Fibroblast of skin of right quadriceps (primary cell): Measurements from ENCODE around the gene CDAN1.
"Not testable (repeated sequence)": the region's sequence is repeated elsewhere in the genome, so short reads cannot be mapped to it uniquely, and the experiment has no call there.

Source experiments
- DNase-seq: peaks from one replicate; pipeline ENCODE4 v3.0.0-alpha.2; 2013

CDAN1 gene

DNA sequence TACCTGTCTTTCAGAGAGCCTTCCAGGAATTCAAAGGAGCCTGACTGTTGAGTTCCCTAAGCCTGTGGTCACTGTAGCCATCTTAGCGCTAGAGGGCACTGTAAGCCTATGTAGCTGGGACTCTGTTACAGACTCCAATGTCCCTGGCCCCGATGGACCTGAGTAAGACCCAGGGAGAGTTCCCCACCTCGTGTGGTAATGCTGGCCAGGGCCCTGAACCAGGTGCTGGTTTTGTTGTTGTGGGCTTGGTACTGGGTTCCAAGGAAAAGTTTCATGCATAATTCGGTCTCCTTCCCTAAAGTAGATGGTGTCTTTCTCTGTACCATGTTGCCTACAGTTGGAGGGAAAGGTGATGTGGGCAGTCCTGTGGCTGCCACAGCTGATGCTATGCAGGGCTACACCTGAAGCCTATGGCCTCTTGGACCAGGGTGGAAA is 32.4 kb downstream of the CDAN1 start:
- peak; percentile 58 for DNase-seq

DNA sequence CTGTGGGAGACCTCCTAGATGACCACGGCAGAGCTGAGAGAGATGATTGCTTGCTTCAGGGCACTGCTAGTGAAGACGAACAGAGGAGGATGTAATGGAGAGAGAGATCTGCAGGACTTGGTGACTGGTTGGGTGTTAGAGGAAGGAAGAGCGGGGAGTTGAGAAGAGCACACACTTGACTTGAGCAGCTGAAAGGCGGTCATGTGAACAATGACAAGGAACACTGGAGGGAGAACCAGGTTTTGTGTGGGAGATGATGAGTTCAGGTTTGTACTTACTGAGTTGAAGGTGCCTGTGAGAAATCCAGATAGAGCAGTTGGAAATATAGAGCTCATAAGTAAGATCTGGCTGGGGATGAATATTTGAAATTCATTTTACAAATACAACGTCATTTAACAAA is 40.3 kb downstream of the CDAN1 start:
- no peak for DNase-seq

DNA sequence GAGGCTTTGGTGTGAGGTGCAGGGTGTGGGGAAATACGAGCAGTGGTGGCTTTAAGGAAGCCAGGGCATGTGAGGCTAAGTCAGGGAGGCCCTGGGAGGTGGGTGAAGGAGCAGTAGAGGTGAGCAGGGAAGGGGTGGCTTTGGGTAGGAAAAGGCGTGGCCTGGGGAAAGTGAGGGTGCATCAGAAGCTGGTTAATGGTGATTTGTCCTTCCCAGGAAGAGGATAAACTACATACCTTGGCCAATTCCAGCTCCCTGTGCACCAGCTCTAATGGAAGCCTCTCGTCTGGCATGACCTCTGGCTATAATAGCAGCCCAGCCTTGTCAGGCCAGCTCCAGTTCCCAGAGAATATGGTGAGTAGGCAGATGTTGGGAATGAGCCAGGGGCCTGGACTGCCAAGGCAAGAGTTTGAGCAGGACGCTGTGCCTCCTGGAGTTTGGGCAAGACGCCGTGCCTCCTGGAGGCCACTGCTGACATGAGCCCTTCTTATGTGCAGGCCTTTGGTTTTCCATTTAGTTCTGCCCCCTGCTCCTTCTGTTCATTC is 41.3 kb downstream of the CDAN1 start:
- DNase-seq, result no peak

DNA sequence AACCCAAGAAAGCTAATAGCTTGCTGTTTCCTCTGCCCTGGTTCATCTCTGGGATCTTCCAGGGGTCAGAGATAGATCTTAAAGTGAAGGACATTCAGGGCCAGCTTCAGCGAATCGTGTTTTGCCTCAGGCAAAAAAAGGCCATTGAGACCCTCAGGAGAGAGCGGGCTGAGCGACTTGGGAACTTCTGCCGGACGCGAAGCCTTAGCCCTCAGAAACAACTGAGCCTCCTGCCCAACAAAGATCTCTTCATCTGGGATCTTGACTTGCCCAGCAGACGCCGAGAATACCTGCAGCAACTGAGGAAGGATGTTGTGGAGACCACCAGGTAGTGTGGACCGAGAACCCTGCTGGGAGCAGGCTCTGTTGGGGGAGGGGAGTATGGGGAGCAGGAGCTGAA is 42.5 kb downstream of the CDAN1 start:
- DNase-seq, result no peak

DNA sequence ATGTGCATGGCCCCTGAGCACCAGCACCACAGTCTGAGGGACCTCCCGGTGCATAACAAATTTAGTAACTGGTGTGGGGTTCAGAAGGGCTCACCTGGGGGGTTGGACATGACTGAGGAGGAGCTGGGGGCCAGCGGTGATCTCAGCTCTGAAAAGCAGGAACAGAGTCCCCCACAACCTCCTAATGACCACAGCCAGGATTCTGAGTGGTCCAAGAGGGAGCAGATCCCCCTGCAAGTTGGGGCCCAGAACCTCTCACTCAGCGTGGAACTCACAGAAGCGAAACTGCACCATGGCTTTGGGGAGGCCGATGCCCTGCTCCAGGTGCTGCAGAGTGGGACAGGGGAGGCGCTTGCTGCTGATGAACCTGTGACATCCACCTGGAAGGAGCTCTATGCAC is 43.0 kb downstream of the CDAN1 start:
- no peak for DNase-seq

DNA sequence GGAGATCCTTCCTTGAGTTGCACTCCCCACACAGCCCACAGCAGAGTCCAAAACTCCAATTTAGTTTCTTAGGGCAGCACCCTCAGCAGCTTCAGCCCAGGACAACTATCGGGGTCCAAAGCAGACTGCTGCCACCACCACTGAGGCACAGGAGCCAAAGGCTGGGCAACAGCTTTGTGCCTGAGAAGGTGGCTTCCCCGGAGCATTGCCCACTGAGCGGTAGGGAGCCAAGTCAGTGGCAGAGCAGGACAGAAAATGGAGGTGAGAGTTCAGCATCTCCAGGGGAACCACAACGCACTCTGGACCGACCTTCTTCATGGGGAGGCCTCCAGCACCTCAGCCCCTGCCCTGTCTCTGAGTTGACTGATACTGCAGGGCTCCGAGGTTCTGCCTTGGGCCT is 43.4 kb downstream of the CDAN1 start:
- DNase-seq, result no peak

DNA sequence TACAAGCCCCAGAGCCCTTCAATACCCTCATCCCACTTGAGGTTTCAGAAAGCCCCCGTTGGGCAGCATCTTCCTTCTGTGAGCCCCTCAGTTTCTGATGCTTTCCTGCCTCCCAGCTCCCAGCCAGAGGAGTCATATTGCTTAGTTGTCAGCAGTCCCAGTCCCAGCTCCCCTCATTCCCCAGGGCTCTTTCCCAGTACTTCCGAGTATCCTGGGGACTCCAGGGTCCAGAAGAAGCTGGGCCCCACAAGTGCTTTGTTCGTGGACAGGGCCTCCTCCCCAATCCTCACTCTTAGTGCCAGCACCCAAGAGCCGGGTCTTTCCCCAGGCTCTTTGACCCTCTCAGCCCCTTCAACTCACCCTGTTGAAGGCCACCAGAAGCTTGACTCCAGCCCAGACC is 43.9 kb downstream of the CDAN1 start:
- no peak for DNase-seq

DNA sequence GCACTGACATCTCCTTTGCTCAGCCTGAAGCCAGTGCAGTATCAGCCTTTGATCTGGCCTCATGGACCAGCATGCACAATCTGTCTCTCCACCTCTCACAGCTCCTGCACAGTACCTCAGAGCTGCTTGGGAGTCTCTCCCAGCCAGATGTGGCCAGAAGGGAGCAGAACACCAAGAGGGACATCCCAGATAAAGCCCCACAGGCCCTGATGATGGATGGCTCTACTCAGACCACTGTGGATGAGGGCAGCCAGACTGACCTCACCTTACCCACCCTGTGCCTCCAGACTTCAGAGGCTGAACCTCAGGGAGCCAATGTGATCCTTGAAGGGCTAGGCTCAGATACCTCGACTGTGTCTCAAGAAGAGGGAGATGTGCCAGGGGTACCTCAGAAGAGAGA is 44.4 kb downstream of the CDAN1 start:
- no peak for DNase-seq

DNA sequence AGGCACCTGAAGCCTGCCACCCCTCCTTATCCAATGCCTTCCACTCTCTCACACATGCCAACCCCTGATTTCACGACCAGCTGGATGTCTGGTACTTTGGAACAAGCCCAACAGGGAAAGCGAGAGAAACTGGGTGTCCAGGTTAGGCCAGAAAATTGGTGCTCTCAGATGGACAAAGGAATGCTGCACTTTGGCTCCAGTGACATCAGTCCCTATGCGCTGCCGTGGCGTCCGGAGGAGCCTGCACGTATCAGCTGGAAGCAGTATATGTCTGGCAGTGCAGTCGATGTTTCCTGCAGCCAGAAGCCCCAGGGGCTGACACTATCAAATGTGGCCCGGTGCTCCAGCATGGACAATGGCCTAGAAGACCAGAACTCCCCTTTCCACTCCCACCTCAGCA is 45.2 kb downstream of the CDAN1 start:
- no peak for DNase-seq

DNA sequence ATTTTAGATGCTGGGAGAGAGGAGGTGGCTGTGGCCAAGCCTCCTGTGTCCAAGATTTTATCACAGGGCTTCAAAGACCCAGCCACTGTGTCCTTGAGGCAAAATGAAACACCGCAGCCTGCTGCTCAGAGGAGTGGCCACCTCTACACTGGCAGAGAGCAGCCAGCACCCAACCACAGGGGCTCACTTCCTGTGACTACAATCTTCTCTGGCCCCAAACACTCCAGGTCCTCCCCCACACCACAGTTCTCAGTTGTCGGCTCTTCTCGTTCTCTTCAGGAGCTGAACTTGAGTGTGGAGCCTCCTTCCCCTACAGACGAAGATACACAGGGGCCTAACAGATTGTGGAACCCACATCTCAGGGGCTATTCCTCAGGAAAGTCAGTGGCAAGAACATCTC is 45.6 kb downstream of the CDAN1 start:
- DNase-seq, result no peak

DNA sequence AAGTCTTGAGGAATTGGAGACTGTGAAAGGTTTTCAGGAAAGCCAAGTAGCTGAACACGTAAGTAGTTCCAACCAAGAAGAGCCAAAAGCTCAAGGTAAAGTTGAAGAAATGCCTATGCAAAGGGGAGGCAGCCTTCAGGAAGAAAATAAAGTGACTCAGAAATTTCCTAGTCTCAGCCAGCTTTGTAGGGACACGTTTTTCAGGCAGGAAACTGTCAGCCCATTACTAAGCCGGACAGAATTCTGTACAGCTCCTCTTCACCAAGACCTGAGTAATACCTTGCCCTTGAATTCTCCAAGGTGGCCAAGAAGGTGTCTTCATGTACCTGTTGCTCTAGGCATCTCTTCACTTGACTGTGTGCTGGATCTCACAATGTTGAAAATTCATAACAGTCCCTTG is 48.6 kb downstream of the CDAN1 start:
- DNase-seq, result no peak

DNA sequence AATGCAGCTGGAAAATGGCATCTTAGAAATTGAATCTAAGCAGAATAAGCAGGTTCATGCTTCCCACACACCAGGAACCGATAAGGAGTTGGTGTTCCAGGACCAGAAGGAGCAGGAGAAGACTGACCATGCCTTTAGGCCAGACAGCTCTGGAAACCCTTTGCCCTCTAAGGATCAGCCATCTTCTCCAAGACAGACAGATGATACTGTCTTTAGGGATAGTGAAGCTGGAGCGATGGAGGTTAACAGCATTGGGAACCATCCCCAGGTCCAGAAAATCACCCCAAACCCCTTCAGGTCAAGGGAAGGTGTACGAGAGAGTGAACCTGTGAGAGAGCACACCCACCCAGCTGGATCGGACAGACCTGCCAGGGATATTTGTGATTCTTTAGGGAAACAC is 49.2 kb downstream of the CDAN1 start:
- DNase-seq, result no peak

DNA sequence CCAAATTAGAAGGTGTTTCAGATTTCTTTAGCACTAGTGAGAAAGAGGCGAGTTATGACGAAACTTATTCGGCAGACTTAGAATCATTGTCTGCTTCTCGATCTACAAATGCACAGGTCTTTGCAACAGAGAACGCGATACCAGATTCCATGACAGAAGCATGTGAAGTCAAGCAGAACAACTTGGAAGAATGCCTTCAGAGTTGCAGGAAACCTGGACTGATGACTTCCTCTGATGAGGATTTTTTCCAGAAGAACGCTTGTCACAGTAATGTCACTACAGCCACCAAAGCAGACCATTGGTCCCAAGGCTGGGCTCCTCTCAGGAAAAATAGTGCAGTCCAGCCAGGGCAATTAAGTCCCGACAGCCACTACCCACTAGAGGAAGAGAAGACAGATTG is 50.6 kb downstream of the CDAN1 start:
- no peak for DNase-seq

DNA sequence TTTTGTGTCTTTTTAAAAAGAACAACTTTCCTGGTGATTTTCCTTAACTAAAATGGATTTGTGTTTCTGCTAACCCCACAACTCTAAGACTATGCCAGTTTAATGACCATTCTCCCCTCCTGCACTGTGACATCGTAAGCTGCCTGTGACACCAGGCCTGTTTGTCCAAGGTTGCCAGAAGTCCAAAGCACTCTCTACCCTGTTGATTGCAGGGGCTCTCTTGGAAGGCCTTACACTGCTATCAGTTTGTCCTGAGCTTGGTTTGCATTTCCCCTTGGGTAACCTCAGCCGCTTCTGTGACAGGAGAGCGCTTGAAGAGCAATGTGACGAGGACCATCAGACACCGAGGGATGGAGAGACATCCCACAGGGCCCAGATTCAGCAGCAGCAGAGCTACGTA is 55.8 kb downstream of the CDAN1 start:
- no peak for DNase-seq

DNA sequence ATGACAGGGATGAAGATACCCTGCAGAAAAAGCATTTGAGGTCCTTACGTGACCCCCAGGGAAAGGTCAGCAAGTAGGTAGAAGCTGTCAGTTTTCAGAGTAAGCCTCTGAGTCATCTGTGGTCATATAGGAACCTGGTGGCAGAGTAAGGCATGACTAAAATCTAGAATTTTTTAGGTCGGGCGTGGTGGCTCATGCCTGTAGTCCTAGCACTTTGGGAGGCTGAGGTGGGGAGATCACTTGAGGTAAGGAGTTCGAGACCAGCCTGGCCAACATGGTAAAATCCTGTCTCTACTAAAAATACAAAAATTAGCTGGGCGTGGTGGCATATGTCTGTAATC is 56.8 kb downstream of the CDAN1 start:
- DNase-seq, result not testable (repeated sequence)

DNA sequence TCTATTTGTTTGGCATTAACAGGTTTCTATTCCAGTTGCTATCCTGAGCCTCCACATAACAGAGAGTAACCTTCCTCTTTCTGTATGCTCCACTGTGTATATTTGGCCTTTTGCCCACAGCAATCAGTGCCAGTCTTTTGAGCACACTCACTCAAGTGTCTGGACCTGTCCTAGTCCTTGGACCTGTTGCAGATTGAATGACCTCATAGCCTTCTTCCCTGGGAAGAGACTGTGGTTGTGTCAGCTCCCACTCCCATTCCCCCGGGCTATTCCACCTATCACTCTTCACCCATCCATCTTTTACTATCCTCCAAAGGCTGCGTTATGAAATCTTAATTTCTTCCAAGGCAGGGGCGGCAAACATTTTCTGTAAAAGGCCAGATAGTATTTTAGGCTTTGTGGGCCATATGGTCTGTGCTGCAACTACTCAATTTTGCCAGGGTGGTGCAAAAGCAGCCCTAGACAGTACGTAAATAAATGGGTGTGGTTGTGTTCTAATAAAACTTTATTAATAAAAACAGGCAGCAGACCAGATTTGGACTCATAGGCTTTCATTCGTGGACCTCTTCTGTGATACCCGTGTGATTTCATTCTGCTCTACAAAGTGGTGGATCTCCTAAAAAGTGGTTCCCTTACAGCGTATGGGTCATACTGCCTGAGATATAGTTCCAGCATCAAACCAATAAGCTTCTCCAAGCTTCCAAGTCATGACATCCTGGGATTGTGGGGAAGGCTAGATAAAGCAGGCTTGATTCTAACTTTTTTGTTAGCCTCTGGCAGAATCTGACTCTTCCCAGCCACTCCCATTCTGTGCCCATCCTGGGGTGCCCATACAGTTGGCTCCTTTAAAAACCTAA is 57.4 kb downstream of the CDAN1 start:
- DNase-seq, result no peak

DNA sequence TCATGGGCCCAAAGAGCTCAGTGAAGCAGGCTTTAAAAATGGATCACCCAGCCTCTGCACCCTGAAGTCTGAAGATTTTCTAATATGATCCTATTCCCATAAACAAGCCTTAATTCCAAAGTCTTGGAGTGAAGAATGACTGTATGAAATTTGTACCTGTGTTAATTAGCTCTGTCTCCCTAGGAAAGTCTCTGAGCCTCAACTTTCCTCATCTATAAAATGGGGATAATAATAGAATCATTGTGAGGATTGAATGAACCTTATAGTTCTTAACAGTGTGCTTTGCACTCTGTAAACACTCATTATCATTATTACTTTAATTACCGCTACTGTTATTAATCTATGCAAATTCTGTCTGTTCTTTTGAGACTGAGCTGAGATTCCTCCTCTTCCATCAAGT is 61.9 kb downstream of the CDAN1 start:
- no peak for DNase-seq

DNA sequence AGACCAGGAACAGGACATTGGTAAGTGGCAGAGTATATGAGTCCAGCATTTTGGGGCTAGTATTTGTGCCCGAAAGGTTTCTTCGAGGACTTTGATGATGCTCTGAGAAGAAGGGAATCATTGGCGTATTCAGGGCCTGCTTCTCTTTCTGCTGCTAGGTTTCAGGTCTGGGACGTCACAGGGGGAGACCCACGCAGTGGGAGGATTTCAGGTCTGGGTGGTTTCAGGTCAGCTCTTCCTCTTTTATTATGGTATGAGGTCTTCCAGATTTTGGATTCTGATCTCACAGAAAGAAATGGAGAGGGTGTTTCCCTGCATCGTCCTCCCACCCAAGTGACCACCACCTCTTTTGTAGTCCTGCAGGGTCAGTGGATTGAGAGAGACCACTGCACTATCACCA is 62.5 kb downstream of the CDAN1 start:
- no peak for DNase-seq
